Type B pancreatic cell (in vitro differentiated cells): ENCODE results near the gene GNAL. TPM values are rescaled to one million over a fixed set of nuclear protein-coding genes. Genes with fewer than 3 reads are reported as not detected.

Experiments
- DNase-seq: peaks from one replicate; pipeline ENCODE4 v3.0.0; 2021; ENCODE audit warnings: mixed read lengths; ENCODE audit not compliant: unreplicated experiment; ENCODE audit errors: extremely low spot score
- H3K27ac Mint-ChIP-seq: 2 replicates; pipeline ENCODE4 v1.8.0; 2021; ENCODE audit warnings: mild to moderate bottlenecking, mixed read lengths
- H3K27me3 Mint-ChIP-seq: 2 replicates; pipeline ENCODE4 v1.8.0; 2021; ENCODE audit warnings: mixed read lengths
- H3K36me3 Mint-ChIP-seq: 2 replicates; pipeline ENCODE4 v1.8.0; 2021; ENCODE audit warnings: mixed read lengths
- H3K4me1 Mint-ChIP-seq: one replicate; pipeline ENCODE4 v1.8.0; 2021; ENCODE audit warnings: mixed read lengths; ENCODE audit not compliant: unreplicated experiment
- H3K4me3 Mint-ChIP-seq: 2 replicates; pipeline ENCODE4 v1.8.0; 2021; ENCODE audit warnings: mild to moderate bottlenecking, mixed read lengths
- H3K9me3 Mint-ChIP-seq: 2 replicates; pipeline ENCODE4 v1.8.0; 2021; ENCODE audit warnings: mixed read lengths
- CTCF ChIP-seq: fragments of 200-600 bp; sonication (generic); conservative IDR thresholded peaks from 2 replicates; pipeline ENCODE4 v1.5.0; 2021; ENCODE audit warnings: antibody characterized with exemption, mild to moderate bottlenecking
- total RNA-seq: library from RNA; stranded (reverse); gene quantifications from 2 replicates; pipeline ENCODE4 v1.2.1, GENCODE V29; 2021; ENCODE audit warnings: low replicate concordance

Gene GNAL
- total RNA-seq, 1 donor from 2014 or later: 12.9 TPM

DNA sequence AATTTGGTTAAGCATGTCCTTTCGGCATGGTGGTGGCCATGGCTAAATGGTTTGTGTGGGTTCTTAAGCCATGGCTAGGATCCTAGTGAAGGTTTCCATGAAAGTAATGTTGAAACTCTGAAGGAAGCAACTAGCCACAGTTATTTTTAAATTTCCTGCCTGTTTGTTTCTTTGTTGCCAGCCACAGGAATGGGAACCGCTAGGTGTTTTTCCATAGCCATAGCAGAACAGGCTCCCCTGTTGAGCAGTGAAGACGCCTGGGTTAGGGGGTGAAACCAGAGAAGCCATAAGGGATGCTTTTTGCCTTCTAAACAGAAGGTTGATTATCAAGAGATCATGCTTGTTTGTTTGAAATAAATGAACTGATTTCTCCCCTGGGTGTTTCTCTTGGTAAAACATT, 102.1 kb downstream of the GNAL start:
- DNase-seq: no peak
- H3K9me3 Mint-ChIP-seq: no peaks in the 10 kb centered on the region
- no peaks in the 10 kb centered on the region for H3K27me3 Mint-ChIP-seq
- peaks cover 13% of the 10 kb centered on the region for H3K4me1 Mint-ChIP-seq
- no peak overlapping the region for H3K4me3 Mint-ChIP-seq
- no peaks in the 10 kb centered on the region for H3K36me3 Mint-ChIP-seq
- TF ChIP-seq CTCF: no peak
- H3K27ac Mint-ChIP-seq: no peak overlapping the region

- DNase-seq: no peak
- peaks cover 11% of the 10 kb centered on the region for H3K4me1 Mint-ChIP-seq
- H3K36me3 Mint-ChIP-seq: no peaks in the 10 kb centered on the region
- no peak overlapping the region for H3K27ac Mint-ChIP-seq
- no peaks in the 10 kb centered on the region for H3K27me3 Mint-ChIP-seq
- no peak for TF ChIP-seq CTCF
- H3K4me3 Mint-ChIP-seq: no peak overlapping the region
- H3K9me3 Mint-ChIP-seq: no peaks in the 10 kb centered on the region
These were observed 103.6 kb downstream of the GNAL start for GRCh38 chr18:11792632-11793031.

DNA sequence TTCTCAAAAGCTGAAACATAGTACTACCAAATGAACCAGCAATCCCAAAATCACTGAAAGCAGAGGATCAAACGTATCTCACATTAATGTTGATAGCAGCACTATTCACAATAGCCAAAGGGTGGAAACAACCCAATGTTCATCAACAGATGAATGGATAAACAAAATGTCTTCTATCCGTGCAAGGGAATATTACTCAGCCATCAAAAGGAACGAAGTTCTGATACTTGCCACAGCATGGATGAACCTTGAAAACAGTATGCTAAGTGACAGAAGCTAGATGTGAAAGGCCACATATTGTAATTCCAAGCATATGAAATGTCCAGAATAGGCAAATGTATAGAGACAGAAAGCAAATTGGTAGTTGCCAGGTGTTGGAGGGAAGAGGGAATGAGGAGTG, 105.1 kb downstream of the GNAL start:
- Mint-ChIP-seq H3K36me3 (no peaks in the 10 kb centered on the region), H3K27me3 (no peaks in the 10 kb centered on the region), H3K4me3 (no peak overlapping the region), H3K27ac (no peak overlapping the region), H3K4me1 (peaks cover 13% of the 10 kb centered on the region), H3K9me3 (no peaks in the 10 kb centered on the region)
- no peak for TF ChIP-seq CTCF
- DNase-seq: no peak

GRCh38 chr18:11795916-11796315, 106.9 kb downstream of the GNAL start:
- H3K4me1 Mint-ChIP-seq: peaks cover 4% of the 10 kb centered on the region
- no peaks in the 10 kb centered on the region for H3K27me3 Mint-ChIP-seq
- H3K36me3 Mint-ChIP-seq: no peaks in the 10 kb centered on the region
- H3K9me3 Mint-ChIP-seq: no peaks in the 10 kb centered on the region
- no peak overlapping the region for H3K27ac Mint-ChIP-seq
- no peak for TF ChIP-seq CTCF
- no peak overlapping the region for H3K4me3 Mint-ChIP-seq
- DNase-seq: no peak

- no peaks in the 10 kb centered on the region for H3K27me3 Mint-ChIP-seq
- H3K4me3 Mint-ChIP-seq: no peak overlapping the region
- no peaks in the 10 kb centered on the region for H3K9me3 Mint-ChIP-seq
- no peak for DNase-seq
- peaks cover 4% of the 10 kb centered on the region for H3K4me1 Mint-ChIP-seq
- TF ChIP-seq CTCF: no peak
- no peak overlapping the region for H3K27ac Mint-ChIP-seq
- H3K36me3 Mint-ChIP-seq: no peaks in the 10 kb centered on the region
These were observed 109.2 kb downstream of the GNAL start for GRCh38 chr18:11798271-11798670.

DNA sequence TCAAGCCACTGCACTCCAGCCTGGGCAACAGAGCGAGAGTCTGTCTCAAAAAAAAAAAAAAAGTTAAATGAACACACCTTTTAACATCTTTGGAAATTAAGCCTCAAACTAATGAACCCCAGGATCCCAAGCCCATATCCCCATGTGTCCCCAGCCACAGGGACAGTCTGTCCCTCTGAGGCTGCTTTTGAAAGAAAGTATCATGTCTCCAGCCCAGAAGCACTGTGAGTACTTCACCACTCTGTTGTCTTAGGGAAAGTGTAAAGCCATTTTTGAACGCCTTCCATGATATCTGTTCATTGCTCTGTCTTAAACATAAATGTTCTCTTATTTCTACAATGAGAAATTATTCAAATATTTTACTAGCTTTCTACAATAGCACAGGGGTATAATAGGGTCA, 110.0 kb downstream of the GNAL start:
- TF ChIP-seq CTCF: no peak
- Mint-ChIP-seq H3K27ac (no peak overlapping the region), H3K27me3 (no peaks in the 10 kb centered on the region), H3K36me3 (no peaks in the 10 kb centered on the region), H3K9me3 (no peaks in the 10 kb centered on the region), H3K4me1 (peaks cover 4% of the 10 kb centered on the region), H3K4me3 (no peak overlapping the region)
- DNase-seq: no peak
